ENCODE results near the gene COQ10A.

Gene COQ10A

DNA sequence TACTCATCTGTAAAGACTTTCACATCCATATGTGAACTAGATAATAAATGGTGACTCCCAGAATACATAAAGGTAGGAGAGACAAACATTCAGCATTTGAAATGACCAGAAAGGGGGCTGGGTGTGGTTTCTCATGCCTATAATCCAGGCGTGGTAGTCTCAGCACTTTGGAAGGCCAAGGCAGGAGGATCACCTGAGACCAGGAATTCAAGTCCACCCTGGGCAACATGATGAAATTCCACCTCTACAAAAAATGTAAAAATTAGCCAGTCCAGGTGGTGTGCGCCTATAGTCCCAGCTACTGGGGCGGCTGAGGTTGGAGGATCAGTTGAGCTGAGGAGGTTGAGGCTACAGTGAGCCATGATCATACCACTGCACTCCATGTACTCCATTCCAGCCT is 37.5 kb downstream of the COQ10A start:
- Histone ChIP-seq H3K27ac (no peak overlapping the region), H3K79me2 (ENCODE audit: insufficient read depth, low read depth) (peaks cover 17% of the 10 kb centered on the region), H3K4me1 (ENCODE audit: low read depth, poor library complexity, severe bottlenecking) (peaks cover 31% of the 10 kb centered on the region), H3K36me3 (ENCODE audit: insufficient read depth) (no peaks in the 10 kb centered on the region), H3K4me3 (IDR thresholded peaks at IDR 0.05; ENCODE audit: insufficient read depth, low read depth, low read length) (no peak overlapping the region), H3K9ac (no peak overlapping the region), H3K27me3 (ENCODE audit: insufficient read depth, low read depth) (no peaks in the 10 kb centered on the region), H3K4me2 (no peak overlapping the region), H4K20me1 (ENCODE audit: insufficient read depth) (no peaks in the 10 kb centered on the region), H2AFZ (ENCODE audit: low read depth) (no peak overlapping the region)
- TF ChIP-seq, protein P1, sequence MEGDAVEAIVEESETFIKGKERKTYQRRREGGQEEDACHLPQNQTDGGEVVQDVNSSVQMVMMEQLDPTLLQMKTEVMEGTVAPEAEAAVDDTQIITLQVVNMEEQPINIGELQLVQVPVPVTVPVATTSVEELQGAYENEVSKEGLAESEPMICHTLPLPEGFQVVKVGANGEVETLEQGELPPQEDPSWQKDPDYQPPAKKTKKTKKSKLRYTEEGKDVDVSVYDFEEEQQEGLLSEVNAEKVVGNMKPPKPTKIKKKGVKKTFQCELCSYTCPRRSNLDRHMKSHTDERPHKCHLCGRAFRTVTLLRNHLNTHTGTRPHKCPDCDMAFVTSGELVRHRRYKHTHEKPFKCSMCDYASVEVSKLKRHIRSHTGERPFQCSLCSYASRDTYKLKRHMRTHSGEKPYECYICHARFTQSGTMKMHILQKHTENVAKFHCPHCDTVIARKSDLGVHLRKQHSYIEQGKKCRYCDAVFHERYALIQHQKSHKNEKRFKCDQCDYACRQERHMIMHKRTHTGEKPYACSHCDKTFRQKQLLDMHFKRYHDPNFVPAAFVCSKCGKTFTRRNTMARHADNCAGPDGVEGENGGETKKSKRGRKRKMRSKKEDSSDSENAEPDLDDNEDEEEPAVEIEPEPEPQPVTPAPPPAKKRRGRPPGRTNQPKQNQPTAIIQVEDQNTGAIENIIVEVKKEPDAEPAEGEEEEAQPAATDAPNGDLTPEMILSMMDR (conservative IDR thresholded peaks at IDR 0.05; ENCODE audit: low read depth, low read length), result no peak

DNA sequence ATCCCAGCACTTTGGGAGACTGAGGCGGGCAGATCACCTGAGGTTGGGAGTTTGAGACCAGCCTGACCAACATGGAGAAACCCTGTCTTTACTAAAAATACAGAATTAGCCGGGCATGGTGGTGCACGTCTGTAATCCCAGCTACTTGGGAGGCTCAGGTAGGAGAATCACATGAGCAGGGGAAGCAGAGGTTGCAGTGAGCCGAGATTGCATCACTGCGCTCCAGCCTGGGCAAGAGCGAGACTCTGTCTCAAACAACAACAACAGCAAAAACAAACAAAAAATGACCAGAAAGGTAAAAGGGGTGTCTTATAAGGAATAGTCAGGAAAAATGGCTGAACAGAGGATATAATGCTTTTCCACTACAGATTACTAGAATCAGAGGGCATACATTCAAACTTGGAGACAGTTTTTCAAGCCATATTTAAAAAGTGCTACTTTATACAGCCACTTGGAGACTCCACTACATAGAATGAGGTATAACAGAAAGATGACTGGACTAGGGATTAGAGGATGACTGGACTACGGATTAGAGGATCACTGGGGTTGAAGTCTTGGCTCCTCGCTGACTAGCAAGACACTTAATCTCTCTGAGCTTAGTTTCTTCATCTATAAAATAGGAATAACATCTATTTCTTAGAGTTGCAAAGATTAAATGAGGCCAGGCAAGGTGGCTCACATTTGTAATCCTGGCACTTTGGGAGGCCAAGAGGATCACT is 38.3 kb downstream of the COQ10A start:
- Histone ChIP-seq H2AFZ (ENCODE audit: low read depth) (no peak overlapping the region), H3K4me3 (IDR thresholded peaks at IDR 0.05; ENCODE audit: insufficient read depth, low read depth, low read length) (no peak overlapping the region), H3K79me2 (ENCODE audit: insufficient read depth, low read depth) (peaks cover 10% of the 10 kb centered on the region; the same call in 1 of the 2 replicates), H3K36me3 (ENCODE audit: insufficient read depth) (no peaks in the 10 kb centered on the region), H4K20me1 (ENCODE audit: insufficient read depth) (no peaks in the 10 kb centered on the region), H3K27ac (no peak overlapping the region), H3K27me3 (ENCODE audit: insufficient read depth, low read depth) (no peaks in the 10 kb centered on the region), H3K4me1 (ENCODE audit: low read depth, poor library complexity, severe bottlenecking) (peaks cover 31% of the 10 kb centered on the region), H3K4me2 (no peak overlapping the region), H3K9ac (no peak overlapping the region)
- TF ChIP-seq, protein P1 (conservative IDR thresholded peaks at IDR 0.05; ENCODE audit: low read depth, low read length), result no peak

DNA sequence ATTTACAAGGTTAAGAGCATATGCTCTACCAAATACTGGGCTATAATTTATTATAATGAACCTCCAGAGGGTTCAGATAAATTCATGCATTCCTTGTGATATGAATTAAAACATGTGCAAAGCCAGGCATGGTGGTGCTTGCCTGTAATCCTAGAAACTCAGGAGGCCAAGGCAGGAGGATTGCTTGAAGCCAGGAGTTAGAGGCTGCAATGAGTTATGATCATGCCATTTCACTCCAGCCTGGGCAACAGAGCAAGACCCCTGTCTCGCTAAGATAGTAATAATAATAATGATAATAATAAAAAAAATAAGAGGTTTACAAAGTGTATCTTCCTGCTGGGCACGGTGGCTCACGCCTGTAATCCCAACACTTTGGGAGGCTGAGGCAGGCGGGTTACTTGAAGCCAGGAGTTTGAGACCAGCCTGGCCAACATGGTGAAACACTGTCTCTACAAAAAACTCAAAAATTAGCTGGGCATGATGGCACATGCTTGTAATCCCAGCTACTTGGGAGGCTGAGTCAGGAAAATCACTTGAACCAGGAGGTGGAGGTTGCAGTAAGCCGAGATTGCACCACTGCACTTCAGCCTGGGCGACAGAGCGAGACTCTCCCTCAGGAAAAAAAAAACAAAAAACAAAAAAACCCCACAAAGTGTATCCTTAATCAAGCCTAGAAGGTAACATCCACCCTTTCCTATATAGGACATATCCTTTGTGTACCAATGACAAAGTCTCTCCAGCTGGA is 40.7 kb downstream of the COQ10A start:
- TF ChIP-seq, protein P1 (conservative IDR thresholded peaks at IDR 0.05; ENCODE audit: low read depth, low read length), result no peak
- H3K4me3 ChIP-seq (IDR thresholded peaks at IDR 0.05; ENCODE audit: insufficient read depth, low read depth, low read length), result no peak overlapping the region
- H3K36me3 ChIP-seq (ENCODE audit: insufficient read depth), result no peaks in the 10 kb centered on the region; the same call in 1 of the 2 replicates
- H3K27ac ChIP-seq, result no peak overlapping the region
- no peaks in the 10 kb centered on the region; the same call in 1 of the 2 replicates for H3K79me2 ChIP-seq (ENCODE audit: insufficient read depth, low read depth)
- no peak overlapping the region for H2AFZ ChIP-seq (ENCODE audit: low read depth)
- H3K4me1 ChIP-seq (ENCODE audit: low read depth, poor library complexity, severe bottlenecking), result peaks cover 12% of the 10 kb centered on the region
- no peak overlapping the region for H3K9ac ChIP-seq
- no peak overlapping the region for H3K4me2 ChIP-seq
- no peaks in the 10 kb centered on the region for H4K20me1 ChIP-seq (ENCODE audit: insufficient read depth)
- H3K27me3 ChIP-seq (ENCODE audit: insufficient read depth, low read depth), result no peaks in the 10 kb centered on the region

DNA sequence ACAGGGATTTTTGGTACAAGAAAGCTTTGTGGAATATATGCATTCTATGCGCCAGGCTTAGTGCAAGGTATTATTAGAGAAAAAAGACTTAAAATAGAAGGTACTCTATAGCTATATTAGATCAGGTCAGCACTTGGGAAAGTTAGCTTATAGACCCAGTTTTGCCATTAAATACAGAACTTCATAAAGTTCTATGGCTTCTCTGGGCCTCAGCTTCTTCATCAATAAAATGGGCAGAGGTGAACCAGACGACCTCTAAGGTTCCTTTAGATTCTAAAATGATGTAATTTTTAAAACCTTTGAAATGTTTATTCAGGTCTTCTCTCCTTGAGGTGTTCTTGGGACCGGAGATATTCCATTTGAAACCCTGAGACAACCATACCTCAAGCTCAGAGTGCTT is 42.0 kb downstream of the COQ10A start:
- Histone ChIP-seq H3K4me2 (no peak overlapping the region), H3K79me2 (ENCODE audit: insufficient read depth, low read depth) (peaks cover 1% of the 10 kb centered on the region; the same call in 1 of the 2 replicates), H3K36me3 (ENCODE audit: insufficient read depth) (no peaks in the 10 kb centered on the region; the same call in 1 of the 2 replicates), H3K9ac (no peak overlapping the region), H3K27ac (no peak overlapping the region), H4K20me1 (ENCODE audit: insufficient read depth) (no peaks in the 10 kb centered on the region), H3K4me3 (IDR thresholded peaks at IDR 0.05; ENCODE audit: insufficient read depth, low read depth, low read length) (no peak overlapping the region), H2AFZ (ENCODE audit: low read depth) (no peak overlapping the region), H3K4me1 (ENCODE audit: low read depth, poor library complexity, severe bottlenecking) (no peaks in the 10 kb centered on the region), H3K27me3 (ENCODE audit: insufficient read depth, low read depth) (no peaks in the 10 kb centered on the region)
- TF ChIP-seq, protein P1 (conservative IDR thresholded peaks at IDR 0.05; ENCODE audit: low read depth, low read length), result no peak
